Ishikawa (cell line): ENCODE results near the gene VPS54.

Experiments
- CEBPB ChIP-seq: IDR thresholded peaks from 2 replicates; pipeline ENCODE4 v1.6.1; 2012
- CREB1 ChIP-seq: IDR thresholded peaks from 2 replicates; pipeline ENCODE4 v1.6.1; 2012; ENCODE audit warnings: low read depth
- EGR1 ChIP-seq: IDR thresholded peaks from 2 replicates; pipeline ENCODE4 v1.6.1; 2012
- EP300 ChIP-seq: IDR thresholded peaks from 2 replicates; pipeline ENCODE4 v1.6.1; 2012; ENCODE audit warnings: borderline replicate concordance
- FOXM1 ChIP-seq: IDR thresholded peaks from 2 replicates; pipeline ENCODE4 v1.6.1; 2012; ENCODE audit warnings: low read depth, borderline replicate concordance
- NFIC ChIP-seq: IDR thresholded peaks from 2 replicates; pipeline ENCODE4 v1.6.1; 2012
- RAD21 ChIP-seq: IDR thresholded peaks from 2 replicates; pipeline ENCODE4 v1.6.1; 2012; ENCODE audit warnings: low read depth
- TAF1 ChIP-seq: IDR thresholded peaks from 2 replicates; pipeline ENCODE4 v1.6.1; 2012; ENCODE audit warnings: low read depth, mild to moderate bottlenecking
- TCF12 ChIP-seq: IDR thresholded peaks from 2 replicates; pipeline ENCODE4 v1.6.1; 2012; ENCODE audit warnings: low read depth
- TEAD4 ChIP-seq: IDR thresholded peaks from 2 replicates; pipeline ENCODE4 v1.6.1; 2012
- YY1 ChIP-seq: IDR thresholded peaks from 2 replicates; pipeline ENCODE4 v1.6.1; 2012; ENCODE audit warnings: low read depth
- ZBTB7A ChIP-seq: IDR thresholded peaks from 2 replicates; pipeline ENCODE4 v1.6.1; 2012; ENCODE audit warnings: low read depth
- TF ChIP-seq, protein P1 (sequence below): IDR thresholded peaks from 2 replicates; pipeline ENCODE4 v1.6.1; 2012
- TF ChIP-seq, protein P2 (sequence below): IDR thresholded peaks from 2 replicates; pipeline ENCODE4 v1.6.1; 2012; ENCODE audit warnings: low read depth, mild to moderate bottlenecking
- TF ChIP-seq, protein P3 (sequence below): IDR thresholded peaks from 2 replicates; pipeline ENCODE4 v1.6.1; 2012

Gene VPS54

DNA sequence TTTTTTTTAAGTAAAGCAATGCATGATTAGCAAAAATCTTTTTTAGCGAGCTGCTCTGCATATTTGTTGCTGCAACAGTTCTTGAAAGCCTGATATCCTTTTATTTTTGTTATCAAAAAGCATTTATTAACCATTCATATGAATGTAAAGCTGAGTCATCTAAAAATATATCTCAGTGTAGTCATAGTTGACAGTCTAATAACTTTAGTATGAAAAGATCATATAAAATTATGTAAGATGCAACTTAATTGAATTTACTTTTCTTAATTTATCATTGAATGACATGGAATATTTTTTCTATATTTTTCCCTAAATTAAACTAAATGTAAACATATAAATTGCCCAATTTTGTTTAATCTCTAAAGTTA, 169.0 kb downstream of the VPS54 start:
- TF ChIP-seq FOXM1 (no peak), RAD21 (no peak), YY1 (no peak), NFIC (no peak), EGR1 (no peak), TCF12 (no peak), TEAD4 (no peak)
- TF ChIP-seq, protein P1, sequence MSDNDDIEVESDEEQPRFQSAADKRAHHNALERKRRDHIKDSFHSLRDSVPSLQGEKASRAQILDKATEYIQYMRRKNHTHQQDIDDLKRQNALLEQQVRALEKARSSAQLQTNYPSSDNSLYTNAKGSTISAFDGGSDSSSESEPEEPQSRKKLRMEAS, result no peak
- TF ChIP-seq, protein P2, sequence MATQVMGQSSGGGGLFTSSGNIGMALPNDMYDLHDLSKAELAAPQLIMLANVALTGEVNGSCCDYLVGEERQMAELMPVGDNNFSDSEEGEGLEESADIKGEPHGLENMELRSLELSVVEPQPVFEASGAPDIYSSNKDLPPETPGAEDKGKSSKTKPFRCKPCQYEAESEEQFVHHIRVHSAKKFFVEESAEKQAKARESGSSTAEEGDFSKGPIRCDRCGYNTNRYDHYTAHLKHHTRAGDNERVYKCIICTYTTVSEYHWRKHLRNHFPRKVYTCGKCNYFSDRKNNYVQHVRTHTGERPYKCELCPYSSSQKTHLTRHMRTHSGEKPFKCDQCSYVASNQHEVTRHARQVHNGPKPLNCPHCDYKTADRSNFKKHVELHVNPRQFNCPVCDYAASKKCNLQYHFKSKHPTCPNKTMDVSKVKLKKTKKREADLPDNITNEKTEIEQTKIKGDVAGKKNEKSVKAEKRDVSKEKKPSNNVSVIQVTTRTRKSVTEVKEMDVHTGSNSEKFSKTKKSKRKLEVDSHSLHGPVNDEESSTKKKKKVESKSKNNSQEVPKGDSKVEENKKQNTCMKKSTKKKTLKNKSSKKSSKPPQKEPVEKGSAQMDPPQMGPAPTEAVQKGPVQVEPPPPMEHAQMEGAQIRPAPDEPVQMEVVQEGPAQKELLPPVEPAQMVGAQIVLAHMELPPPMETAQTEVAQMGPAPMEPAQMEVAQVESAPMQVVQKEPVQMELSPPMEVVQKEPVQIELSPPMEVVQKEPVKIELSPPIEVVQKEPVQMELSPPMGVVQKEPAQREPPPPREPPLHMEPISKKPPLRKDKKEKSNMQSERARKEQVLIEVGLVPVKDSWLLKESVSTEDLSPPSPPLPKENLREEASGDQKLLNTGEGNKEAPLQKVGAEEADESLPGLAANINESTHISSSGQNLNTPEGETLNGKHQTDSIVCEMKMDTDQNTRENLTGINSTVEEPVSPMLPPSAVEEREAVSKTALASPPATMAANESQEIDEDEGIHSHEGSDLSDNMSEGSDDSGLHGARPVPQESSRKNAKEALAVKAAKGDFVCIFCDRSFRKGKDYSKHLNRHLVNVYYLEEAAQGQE, result no peak
- TF ChIP-seq, protein P3, sequence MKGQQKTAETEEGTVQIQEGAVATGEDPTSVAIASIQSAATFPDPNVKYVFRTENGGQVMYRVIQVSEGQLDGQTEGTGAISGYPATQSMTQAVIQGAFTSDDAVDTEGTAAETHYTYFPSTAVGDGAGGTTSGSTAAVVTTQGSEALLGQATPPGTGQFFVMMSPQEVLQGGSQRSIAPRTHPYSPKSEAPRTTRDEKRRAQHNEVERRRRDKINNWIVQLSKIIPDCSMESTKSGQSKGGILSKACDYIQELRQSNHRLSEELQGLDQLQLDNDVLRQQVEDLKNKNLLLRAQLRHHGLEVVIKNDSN, result no peak

DNA sequence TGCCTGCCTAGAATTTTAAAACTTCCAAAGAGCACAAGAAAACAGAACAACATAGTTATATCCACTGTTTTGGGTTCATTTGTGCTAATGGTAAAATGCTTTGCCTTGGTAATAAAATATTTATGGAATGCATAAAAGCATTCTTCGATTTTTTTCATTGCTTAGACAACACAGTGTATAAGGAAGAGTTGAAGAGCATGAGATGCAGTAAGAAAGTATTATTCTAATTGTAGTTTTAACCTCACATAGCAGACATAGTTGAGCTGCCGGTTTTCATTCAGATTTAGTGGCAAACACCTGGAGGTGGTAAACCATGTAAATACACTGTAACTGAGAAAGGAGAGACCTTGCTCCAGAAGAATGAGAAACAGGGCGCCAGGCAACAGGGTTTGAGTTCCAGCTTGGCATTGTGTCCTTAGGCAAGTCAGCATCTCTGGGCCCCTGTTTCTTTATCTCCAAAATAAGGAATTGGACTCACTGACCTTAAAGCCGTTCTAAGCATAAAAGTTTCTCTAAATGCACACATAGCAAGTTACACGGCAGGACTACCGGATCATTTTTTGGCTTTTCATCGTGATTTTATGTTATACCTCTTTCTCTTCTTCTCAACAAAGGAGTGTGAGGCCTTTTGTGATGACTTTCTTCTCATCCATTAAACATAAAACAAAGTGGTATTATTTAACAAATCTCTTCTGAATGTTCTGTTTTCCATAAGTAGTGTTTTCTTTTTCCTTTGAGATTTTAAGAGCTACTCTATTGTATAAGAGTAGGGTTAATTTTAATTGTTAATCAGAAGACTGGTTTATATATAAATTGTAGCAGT, 169.6 kb downstream of the VPS54 start:
- TF ChIP-seq YY1, result no peak
- no peak for TF ChIP-seq TEAD4
- TF ChIP-seq CREB1, result no peak
- no peak for TF ChIP-seq NFIC
- TF ChIP-seq, protein P2, result no peak
- no peak for TF ChIP-seq TCF12
- TF ChIP-seq EGR1, result no peak
- TF ChIP-seq, protein P1, result no peak
- no peak for TF ChIP-seq FOXM1
- no peak for TF ChIP-seq RAD21
- TF ChIP-seq EP300, result no peak
- no peak for TF ChIP-seq CEBPB
- no peak for TF ChIP-seq ZBTB7A
- TF ChIP-seq TAF1, result no peak
- TF ChIP-seq, protein P3, result no peak

DNA sequence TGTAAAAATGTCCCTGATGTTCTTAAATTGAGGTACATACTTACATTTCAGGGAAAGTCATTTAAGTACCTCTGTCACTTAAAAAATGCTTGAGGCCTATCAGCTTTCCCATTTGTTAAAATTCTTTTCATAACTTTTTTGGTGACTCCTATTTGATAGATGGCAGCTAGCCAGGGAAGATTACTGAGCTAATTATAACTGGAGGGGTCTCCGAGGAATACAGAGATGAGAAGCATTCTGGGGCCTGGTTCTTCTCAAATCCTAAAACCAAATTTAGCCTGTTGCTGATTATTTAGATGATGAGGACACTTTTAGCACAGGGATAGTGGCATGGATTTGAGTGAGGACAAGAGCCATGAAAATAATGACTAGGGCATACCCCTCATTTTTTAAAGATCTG, 172.7 kb downstream of the VPS54 start:
- TF ChIP-seq, protein P1, result no peak
- TF ChIP-seq EGR1 (no peak), ZBTB7A (no peak)

DNA sequence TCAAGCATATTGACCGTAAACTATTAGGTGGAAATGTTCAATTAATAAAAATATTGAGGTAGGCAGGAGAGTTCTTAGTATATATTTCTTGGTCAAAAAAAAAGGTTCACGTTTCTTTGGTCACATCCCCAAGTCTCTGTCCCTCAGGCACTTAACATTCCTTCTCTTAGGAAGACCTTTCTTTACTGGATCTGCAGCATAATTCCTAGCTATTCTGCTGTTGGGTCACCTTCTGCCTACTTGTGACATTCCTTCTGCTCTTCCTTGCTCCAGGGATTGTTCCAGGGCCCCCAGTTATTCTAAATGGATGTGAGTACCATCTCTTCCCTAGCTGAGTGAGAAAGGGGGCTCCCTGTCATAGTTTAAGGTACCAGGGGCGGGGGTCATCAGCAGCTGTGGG, 173.4 kb downstream of the VPS54 start:
- no peak for TF ChIP-seq YY1
- no peak for TF ChIP-seq TEAD4

DNA sequence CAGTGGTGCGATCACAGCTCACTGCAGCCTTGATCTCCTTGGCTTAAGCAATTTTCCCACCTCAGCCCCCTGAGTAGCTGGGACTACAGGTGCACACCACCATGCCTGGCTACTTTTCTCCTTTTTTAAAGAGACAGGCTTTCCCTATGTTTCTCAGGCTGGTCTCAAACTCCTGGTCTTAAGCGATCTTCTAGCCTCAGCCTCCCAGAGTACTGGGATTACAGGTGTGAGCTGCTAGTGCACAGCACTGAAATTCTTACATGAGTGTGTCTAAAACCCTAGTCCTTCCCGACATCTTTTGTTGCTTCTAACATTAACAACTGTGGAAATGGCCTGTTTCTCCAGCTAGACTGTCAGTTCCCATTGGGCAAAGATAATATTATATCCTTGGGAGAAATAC, 174.6 kb downstream of the VPS54 start:
- TF ChIP-seq TEAD4 (no peak), ZBTB7A (no peak), FOXM1 (no peak), EP300 (no peak), YY1 (no peak), CREB1 (no peak), TCF12 (no peak)
- TF ChIP-seq, protein P2, result no peak
- TF ChIP-seq, protein P3, result no peak
